T follicular helper cell (primary cell): ENCODE measurements around the gene ITGA3.

Experiments
- DNase-seq: peaks from one replicate; pipeline ENCODE4 v3.0.0-alpha.2; 2020; ENCODE audit warnings: low read depth

Gene ITGA3

DNA sequence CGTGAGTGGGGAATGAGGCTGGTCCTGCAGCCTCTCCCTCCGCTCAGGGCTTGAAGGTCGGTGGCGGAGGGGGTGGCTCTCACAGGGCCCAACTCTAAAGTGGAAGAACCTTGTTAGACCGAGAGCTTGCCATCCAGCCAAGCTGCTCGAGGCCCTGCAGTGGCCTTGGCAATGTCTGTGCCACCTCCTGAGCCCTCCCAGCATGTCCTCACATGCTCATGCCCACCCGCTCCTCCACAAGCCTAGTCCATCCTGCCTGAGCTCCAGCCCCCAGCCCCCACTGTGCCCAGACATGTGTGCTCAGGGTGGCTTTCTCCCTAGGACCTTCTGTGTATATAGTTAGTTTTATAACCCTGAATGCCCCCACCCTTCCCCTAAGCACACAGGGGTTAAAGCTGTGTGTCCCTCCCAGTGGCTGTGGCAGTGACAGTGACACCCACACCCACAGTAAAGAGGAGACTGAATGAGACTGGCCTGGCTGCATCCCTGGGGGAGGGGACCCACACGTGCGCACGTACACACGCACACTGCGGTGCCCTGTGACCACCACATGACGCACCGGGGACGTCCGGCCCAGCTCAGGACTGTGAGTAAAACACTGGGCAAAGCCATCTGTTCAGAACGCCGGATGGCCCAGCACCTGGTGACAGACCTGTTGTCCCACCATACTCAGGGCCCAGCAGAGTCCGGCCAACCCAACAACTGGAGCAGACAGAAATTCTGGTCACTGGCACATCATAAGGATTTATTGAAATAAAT is 54.9 kb downstream of the ITGA3 start:
- DNase-seq = no peak

DNA sequence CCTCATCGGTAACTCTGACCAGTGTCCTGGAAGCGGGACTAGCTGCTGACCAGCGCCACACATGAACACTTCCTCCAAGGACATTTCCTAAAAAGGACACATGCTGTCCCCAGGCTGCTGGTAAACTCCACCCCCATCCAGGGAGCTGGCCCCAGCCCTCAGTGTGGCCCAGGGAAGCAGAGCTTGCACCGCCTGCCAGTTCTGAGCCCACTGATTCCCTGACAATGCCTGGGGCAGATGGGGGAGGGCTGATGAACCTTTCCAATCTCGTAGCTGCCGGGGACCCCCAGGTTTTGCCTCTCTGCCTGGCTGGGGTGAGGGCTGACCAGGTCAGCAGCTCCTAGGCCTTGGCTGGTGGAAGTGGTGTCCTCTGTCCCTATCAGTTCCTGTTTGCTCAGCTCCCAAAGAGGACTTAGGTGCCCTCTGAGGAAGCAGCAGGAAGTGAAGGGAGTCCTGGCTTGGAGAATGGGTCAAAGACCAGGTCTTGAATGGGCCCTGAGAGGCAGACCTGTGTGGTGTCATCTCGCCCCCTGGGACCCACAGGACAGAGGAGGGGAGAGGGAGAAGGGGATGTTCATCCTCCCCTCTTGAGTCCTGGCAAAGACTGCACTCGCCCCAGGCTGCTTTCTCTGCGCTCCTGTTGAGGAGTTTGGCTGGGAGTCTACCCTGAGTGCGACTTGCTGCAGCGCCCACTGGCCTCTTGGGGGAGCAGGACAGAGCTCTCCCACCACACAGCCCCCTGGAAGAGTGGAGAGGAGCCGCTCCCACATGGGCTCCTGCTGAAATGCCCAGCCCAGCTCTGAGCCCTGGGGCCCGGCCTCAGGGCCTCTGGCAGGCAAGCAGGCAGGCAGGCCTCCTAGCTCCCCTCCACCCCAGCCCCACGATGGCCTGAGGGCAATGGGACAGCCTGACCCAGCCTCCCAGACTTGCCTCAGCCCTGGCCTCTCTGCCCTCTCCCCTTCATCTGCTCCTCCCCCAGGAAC is 56.1 kb downstream of the ITGA3 start:
- no peak for DNase-seq

DNA sequence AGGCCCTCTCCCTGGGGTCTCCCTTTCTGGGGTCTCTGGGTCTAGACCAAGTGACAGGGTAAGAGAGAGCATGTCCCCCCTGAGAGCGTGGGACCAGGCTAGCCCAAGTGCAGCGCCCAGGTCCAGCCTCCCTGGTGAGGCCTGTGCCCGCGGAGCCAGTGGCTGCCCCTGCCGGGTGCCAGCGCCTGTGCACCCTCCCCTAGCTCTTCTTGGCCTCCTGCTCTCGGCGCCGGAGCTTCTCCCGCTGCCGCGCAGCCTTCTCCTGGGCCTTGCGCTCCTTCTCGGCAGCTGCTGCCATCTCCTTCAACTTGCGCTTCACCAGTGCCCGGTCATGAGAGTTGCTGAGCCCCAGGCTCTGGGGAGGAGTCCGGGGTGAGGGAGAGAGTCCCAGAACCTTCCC is 56.8 kb downstream of the ITGA3 start:
- no peak for DNase-seq

DNA sequence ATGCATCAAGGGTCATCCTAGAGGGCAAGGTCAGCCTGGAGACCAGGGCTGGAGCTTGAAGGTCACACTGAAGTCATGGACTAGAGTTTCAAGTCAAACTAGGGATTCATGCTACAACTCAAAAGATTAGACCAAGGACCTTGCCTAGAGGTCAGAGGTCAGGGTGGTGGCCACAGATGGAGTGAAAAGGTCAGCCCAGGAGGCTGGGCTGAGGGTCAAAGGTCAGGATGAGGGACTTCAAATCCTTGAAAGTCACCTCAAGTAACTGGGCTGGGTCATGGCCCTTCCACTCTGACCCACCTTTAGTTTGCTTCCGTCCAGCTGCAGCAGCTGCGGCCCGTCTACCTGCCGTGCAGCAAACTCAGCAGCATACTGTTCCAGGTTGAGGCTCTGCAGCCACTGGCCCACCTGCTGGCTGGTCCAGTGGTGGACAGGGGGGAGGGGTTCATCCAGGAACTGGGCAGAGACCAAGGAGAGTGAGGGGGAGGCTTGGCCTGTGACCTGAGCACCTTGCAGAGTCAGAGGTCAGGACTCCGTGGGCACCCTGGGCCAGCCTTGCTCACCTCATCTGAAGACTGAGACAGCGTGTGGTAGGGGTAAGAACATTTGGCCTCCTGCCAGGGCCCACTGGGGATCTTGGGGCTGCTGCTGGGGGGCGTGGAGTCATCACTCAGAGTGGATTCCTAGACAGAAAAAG is 57.9 kb downstream of the ITGA3 start:
- DNase-seq = no peak

DNA sequence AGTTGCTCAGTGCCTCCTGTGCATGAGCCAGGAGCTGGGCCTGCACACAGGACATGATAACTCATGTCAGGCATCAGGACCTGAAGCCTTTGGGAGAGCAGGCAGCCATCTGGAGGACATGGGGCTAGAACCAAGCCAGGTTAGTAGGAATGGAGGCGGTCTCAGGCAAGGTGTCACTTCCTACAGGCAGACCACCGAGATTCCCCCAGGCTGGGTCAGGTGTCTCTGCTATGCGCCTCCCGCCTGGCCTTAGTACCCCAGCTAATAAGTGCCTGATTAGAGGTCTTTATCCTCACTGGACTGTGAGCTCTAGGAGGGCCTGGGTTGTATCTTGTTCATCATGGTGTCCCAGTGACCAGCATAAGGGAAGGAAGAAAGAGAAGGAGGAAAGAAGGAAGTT is 58.5 kb downstream of the ITGA3 start:
- DNase-seq = no peak

DNA sequence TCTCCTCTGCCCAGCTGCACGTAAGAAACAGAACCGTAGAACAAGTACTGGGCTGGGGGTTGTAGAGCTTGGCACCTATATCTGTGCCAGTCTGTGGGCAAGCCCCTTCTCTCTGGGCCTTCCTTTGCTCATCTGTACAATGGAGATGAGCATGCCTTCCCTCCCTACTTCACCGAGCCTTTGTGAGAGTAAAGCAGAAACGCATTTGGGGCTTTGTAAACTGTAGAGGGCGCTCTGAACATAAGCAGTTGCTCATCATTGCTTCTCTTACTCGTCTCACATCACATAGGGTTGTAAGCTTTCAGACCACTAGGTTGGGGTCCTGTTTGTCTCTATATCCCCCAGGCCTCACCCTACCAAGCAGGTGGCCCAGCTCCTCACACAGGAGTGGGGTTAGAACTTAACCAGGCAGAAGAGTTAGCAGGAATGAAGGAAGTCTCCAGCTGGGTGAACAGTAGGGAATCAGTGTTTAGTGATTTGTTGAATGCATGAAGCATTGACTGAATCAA is 59.0 kb downstream of the ITGA3 start:
- no peak for DNase-seq

DNA sequence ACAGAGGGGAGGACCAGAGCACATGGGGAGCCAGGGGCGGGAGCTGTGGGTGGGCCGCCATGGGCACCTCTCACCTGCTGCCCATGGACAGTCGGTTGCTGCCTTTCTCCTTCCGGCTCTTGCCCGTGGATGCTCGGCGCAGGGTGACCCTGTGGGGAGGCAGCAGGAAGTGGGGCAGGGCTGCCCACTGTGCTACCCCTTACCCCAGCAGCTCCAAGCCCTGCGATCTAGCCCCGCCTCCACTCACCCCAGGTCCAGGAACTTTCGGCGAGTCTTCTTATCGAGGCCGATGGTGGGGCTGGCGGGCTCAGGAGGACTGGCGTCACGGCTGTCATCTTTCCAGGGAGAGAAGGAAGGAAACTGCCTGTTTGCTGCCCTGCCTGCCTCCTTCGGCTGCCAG is 59.8 kb downstream of the ITGA3 start:
- no peak for DNase-seq

DNA sequence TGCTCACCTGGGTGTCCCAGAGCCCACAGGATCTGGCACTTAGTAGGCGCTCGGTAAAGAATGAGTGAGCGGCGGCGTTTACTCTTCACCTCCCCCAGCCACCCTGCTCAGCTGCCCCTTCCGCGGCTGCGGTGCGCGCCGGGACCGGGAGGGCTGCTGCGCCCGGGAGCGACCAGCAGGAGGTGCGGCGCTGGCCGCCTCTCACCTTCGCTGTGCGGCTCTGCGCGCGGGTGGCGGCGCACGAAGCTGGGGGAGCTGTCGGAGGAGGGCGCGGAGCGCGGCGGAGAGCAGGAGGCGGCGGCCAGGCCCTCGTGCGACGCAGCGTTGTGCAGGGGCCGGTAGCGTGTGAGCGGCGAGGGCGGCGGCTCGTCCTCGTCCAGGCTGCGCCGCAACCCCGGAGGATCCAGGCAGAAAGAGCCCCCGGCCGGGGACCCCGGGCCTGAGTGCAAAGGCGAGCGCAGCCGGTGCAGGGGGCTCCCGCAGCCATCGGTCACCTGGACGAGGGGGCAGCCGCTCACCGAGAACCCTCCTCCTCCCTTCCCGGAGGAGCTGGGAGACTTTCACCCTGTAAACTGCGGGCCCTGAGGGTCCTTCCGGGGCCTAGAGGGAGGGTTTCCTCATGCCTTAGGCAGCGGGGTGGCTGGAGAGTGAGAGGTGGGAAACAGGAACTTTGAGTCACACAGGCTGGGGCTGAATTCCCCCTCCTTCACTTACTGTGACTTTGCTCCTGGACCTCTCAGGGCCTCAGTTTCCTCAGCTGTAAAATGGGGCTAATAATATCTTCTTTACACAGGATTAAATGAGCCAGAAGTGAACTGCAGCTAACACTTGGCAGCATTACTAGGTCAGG is 61.5 kb downstream of the ITGA3 start:
- peak; percentile 47 for DNase-seq

DNA sequence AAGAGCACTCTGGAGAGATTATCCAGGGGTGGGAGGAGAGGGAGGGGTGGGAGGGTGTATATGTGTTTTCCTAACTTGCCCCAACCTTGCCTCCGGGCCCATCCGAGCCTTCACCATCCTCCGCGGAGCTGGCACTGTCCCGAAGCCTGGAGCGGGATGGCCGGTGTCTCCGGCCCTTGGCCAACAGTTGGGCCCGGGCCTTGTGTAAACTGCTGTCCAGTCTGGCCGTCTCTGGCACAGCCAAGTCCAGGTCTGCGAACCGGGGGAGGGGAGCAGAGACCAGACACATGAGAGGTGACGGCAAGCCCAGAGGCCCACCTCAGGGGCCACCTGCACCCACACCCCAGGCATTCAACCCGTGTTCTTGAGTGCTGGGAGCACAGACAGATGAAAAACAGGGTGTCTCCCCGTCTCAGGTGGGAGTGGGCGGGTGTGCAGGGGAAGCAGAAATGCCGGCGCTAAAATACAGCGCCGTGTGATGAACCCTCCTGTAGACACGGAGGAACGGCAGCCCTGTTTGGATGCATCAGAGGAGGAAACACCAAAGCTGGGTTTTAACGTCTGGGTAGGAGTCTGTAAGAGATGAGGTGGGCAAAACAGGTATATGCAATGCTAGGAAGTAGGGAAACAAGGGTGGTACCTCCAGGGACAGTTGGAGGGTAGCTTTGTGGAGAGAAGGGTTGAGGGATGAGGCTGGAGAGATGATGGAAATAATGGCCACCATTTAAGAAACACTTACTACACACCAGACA is 62.3 kb downstream of the ITGA3 start:
- DNase-seq = no peak

DNA sequence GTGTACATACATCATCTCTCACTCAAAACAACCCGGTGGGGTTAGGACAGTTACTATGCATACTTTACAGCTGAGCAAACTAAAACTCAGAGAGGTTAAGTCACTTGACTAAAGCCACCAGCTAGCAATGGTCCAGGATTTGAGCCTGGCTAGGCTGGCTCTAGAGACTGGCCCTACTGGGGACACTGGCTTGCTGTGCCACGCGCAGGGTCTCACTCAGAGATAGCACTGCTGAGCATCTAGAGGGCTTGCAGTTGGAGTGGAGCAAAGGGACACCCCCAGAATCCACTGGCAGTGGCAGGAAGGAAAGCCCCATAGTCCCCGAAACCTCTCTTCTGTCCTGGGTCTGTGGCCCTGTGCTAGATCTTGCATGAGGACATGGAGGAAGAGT is 62.9 kb downstream of the ITGA3 start:
- no peak for DNase-seq

DNA sequence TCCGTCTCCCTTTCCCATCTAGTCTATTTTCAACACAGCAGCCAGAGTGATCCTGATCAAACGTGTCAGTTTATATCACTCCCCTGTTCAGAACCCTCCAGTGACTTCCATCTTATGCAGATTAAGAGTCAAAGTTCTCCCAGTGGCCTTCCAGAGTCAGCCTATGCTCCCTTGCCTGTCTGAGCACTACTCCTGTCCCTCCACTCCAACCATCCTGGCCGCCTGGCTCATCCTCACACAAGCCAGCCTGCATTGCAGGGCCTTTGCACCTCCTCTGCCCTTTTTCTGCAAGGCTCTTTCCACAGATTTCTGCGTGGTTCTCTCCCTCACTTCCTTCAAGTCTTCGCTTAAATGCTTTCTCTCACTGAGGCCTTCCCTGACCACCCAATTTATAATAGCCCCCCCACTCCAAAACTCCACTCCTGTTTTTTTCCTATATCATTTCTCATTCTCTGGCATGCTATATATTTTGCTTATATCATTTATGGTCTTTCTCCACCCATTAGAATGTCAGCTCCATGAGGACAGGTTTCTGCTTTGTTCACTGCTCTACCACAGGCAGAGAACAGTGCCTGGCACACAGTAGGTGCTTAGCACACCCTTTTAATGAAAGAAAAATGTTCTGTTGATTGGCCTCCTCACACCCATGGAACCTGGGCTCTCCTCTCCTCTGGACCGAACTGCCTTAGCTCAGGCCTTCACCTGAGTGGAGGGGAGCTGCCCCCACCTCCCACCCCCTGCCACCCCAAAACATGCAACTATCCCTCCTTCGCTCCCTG is 64.8 kb downstream of the ITGA3 start:
- no peak for DNase-seq

DNA sequence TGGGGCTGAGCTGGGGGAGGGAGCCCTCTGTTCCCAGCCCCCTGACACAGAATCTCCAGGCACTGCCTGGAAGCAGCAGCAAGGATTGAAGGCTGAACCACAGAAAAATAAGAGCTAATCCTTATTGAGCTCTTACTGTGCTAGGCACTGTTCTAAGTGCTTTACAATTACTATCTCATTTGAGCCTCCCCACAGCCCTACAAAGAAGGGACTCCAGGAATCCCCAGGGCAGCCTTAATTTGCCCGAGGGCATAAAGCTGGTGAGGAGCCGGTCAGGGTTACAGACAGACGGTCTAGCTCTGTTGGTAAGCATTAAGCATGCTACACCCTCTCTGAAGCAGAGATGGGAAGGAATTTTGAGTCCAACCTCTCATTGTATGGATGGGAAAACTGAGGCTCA is 67.0 kb downstream of the ITGA3 start:
- DNase-seq = no peak

DNA sequence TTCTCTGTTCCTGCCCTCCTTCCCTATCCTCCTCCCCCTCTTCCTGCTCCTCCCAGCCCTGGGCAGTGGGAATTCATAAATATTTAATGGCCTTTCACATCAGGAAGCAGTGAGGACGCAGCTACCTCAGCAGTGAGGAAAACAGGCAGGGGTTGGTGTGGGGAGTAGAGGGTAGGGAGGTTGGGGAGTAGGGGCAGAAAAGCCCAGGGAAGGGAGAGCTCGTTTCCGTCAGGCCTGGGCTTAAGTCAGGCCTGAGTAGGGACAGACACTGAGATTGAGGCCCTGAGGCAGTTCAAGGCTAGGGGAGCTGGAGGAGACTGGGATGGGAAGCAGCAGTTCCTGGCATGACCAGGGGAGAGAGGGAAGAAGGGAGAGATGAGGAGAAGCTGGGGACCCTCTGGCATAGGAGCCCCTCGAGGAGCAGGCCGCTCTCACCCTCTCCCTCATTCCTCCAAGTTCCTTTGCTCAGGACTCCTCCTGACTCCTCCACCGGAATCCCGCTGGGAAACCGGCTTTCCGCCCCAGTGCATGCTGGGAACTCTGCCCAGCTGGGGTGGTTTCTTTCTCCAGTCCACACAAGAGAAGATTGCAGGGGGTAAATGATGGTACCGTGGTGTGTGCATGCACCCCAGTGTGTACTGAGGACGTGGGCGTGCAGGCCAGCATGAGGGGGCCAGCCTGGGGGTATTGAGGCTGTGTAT is 67.9 kb downstream of the ITGA3 start:
- DNase-seq = no peak

DNA sequence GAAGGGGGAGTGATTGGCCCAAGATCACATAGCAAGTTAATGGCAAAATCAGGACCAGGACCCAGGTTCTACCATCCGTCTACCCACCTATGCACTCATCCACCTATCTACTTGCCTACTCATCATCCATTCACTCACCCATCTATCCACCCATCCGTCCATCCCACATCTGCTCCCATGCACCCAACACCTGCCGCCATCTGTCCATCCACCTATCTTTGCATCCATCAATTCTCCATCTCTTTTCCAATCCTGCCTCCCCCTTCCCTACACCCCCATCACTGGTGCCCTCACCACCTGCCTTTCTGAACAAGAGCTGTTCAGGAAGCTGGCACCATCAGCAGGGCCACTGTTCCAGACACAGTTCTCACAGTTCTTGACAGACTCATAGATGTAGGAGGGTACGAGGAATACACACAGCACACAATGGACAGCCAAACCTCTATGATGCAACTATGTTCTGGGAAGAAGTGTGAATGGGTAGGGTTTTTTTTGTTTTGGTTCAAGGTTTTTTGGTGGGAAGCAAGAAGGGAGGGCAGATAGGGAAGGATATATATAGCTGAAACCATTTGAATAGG is 69.6 kb downstream of the ITGA3 start:
- DNase-seq = no peak

DNA sequence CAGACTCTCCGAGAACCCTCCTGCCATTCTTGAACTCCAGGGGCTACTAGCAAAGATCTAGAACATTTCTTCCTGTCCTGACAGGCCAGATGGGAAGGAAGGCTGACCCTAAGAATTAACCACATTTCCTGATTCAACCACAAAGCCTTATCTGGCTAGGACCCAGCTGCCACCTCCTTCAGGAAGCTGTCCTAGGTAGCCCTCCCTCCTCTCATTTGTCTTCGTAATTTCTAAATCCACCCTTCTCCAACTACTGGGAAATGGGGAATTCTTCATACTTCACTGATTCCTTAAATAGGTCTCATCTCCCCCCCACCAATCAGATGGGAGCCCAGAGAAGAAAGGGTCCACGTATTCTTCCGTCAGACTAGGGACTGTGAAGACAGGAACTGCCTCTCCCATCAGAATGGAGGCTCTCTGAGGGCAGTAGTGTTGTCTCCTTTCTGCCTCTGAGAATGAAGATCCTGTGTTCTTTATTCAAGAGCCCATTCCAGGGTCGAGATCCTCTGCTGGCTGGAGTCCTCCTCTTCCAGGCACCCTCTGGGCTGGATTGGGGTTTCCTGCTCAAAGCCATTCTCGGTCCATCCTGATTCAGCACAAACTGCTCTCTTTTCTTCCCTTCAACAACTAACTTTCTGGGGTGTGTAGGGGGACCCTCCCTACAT is 71.9 kb downstream of the ITGA3 start:
- no peak for DNase-seq

DNA sequence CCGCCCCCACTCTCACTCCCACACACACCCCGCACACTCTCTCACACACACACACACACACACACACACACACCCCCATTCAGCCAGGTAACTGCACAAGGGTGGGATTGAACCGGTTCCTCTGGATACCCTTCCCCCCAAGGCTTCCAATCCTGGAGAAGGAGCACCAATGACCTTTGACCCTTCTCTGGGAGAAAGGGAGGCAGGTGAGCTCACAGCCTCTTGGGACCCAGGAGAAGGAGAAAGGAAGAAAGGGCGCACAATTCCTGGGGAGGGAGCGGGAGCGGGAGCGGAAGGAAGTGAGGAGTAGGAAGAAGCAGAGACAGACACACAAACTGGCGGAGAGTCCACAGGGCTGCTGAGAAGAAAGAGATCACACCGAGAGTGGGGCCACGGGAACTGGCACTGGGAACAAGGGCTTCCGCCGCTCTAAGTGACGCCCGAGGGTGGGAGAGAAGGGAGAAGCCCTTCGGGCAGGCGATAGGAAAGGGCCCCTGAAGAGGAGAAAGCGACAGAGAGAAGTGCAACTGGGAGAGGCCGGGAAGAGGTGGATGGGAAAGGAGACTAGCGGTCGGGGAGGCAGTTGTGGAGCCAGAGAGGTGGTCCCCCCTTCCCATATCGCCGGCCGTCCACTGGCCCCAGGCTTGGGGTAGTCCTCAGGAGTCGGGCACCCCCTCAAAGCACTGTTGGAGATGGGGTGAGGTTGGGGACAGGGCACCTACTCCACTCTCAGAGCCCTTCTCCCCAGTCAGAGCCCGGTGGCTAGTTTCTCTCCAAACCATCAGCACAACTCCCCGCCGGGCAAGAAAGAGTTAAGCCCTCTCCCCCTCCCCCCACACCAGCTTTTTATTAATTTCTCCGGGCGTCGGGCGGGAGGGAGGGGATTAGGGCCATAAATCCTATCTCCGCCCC is 72.8 kb downstream of the ITGA3 start:
- DNase-seq = no peak

DNA sequence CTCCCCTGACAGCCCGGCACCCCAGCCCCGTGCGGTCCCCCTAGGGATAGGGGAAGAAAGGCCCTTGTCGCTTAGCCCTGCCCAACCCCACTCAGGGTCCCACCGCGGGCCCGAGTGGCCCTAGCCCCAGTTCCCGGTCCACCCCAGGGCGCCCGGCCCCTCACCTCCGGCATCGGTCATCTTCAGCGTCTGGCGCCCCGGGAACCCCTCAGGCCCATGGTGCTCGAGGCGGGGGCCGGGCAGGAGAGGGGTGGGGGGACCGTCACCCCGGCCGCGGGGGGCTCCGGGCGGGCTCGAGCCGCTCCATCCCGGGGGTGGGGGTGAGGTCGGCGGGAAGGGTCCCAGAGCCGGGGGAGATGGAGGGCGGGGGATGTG is 73.4 kb downstream of the ITGA3 start:
- DNase-seq = no peak
